NT2/D1 (cell line): ENCODE results near the gene KLHL12.

Source experiments
- SUZ12 ChIP-seq: IDR thresholded peaks from 2 replicates; pipeline ENCODE4 v1.6.1; 2011; ENCODE audit not compliant: insufficient read length, insufficient read depth; ENCODE audit errors: extremely low read depth
- YY1 ChIP-seq: IDR thresholded peaks from 2 replicates; pipeline ENCODE4 v1.6.1; 2011; ENCODE audit not compliant: insufficient read length, insufficient read depth
- ZNF274 ChIP-seq: IDR thresholded peaks from 2 replicates; pipeline ENCODE4 v1.6.1; 2011; ENCODE audit warnings: mild to moderate bottlenecking, low read depth, low read length

GRCh38 chr1:202880062-202880461 lies 47.0 kb downstream of the KLHL12 start:
- TF ChIP-seq YY1 (no peak), SUZ12 (no peak), ZNF274 (no peak)
